ENCODE measurements around the gene ITGA11. TPM values are rescaled to one million over a fixed set of nuclear protein-coding genes. Genes with fewer than 3 reads are reported as not detected.

Gene ITGA11
- total RNA-seq, 1 donor from 2014 or later, result 0.22 TPM

GRCh38 chr15:68278595-68279405 is 153.2 kb downstream of the ITGA11 start:
- H3K4me1 Mint-ChIP-seq (ENCODE audit: low read depth, unreplicated experiment), result peaks cover 23% of the 10 kb centered on the region
- DNase-seq, result peak; percentile 29
- no peaks in the 10 kb centered on the region for H3K36me3 Mint-ChIP-seq (ENCODE audit: unreplicated experiment)
- H3K4me3 Mint-ChIP-seq (ENCODE audit: unreplicated experiment), result peak overlapping the region; percentile 89
- TF ChIP-seq CTCF (IDR thresholded peaks at IDR 0.05; ENCODE audit: partially characterized antibody, unreplicated experiment), result no peak
- peaks cover 11% of the 10 kb centered on the region for H3K9me3 Mint-ChIP-seq (ENCODE audit: unreplicated experiment)
- peak overlapping the region; percentile 85 for H3K27ac Mint-ChIP-seq (ENCODE audit: unreplicated experiment)
- H3K27me3 Mint-ChIP-seq (ENCODE audit: unreplicated experiment), result peaks cover 9% of the 10 kb centered on the region

GRCh38 chr15:68278345-68278594 is 153.7 kb downstream of the ITGA11 start:
- Mint-ChIP-seq H3K27me3 (ENCODE audit: unreplicated experiment) (peaks cover 9% of the 10 kb centered on the region), H3K4me3 (ENCODE audit: unreplicated experiment) (peak overlapping the region; percentile 89), H3K27ac (ENCODE audit: unreplicated experiment) (peak overlapping the region; percentile 85), H3K9me3 (ENCODE audit: unreplicated experiment) (peaks cover 11% of the 10 kb centered on the region), H3K4me1 (ENCODE audit: low read depth, unreplicated experiment) (peaks cover 23% of the 10 kb centered on the region), H3K36me3 (ENCODE audit: unreplicated experiment) (peaks cover 2% of the 10 kb centered on the region)
- TF ChIP-seq CTCF (IDR thresholded peaks at IDR 0.05; ENCODE audit: partially characterized antibody, unreplicated experiment), result peak; percentile 40
- DNase-seq, result no peak

- Mint-ChIP-seq H3K36me3 (ENCODE audit: unreplicated experiment) (peaks cover 5% of the 10 kb centered on the region), H3K4me3 (ENCODE audit: unreplicated experiment) (peak within 1 kb of the TSS; percentile 94), H3K9me3 (ENCODE audit: unreplicated experiment) (peaks cover 11% of the 10 kb centered on the region), H3K4me1 (ENCODE audit: low read depth, unreplicated experiment) (peaks cover 23% of the 10 kb centered on the region), H3K27ac (ENCODE audit: unreplicated experiment) (peak within 1 kb of the TSS; percentile 99), H3K27me3 (ENCODE audit: unreplicated experiment) (peaks cover 10% of the 10 kb centered on the region)
- TF ChIP-seq CTCF (IDR thresholded peaks at IDR 0.05; ENCODE audit: partially characterized antibody, unreplicated experiment), result no peak
- DNase-seq, result peak; percentile 86
Observed at GRCh38 chr15:68277603-68278344, 154.2 kb downstream of the ITGA11 start, which contains the start of gene FEM1B. FEM1B (plus strand) TSS chr15:68277745; CDS start chr15:68278418, 673 bp downstream.

GRCh38 chr15:68277131-68277602 is 154.8 kb downstream of the ITGA11 start:
- H3K4me1 Mint-ChIP-seq (ENCODE audit: low read depth, unreplicated experiment), result peaks cover 23% of the 10 kb centered on the region
- peaks cover 12% of the 10 kb centered on the region for H3K27me3 Mint-ChIP-seq (ENCODE audit: unreplicated experiment)
- H3K36me3 Mint-ChIP-seq (ENCODE audit: unreplicated experiment), result peaks cover 5% of the 10 kb centered on the region
- peak overlapping the region; percentile 99 for H3K27ac Mint-ChIP-seq (ENCODE audit: unreplicated experiment)
- peak overlapping the region; percentile 94 for H3K4me3 Mint-ChIP-seq (ENCODE audit: unreplicated experiment)
- peaks cover 11% of the 10 kb centered on the region for H3K9me3 Mint-ChIP-seq (ENCODE audit: unreplicated experiment)
- no peak for DNase-seq
- TF ChIP-seq CTCF (IDR thresholded peaks at IDR 0.05; ENCODE audit: partially characterized antibody, unreplicated experiment), result no peak
